ENCODE measurements around the gene RBM45.
"Not testable (repeated sequence)": the region's sequence is repeated elsewhere in the genome, so short reads cannot be mapped to it uniquely, and the experiment has no call there.

RBM45 gene

DNA sequence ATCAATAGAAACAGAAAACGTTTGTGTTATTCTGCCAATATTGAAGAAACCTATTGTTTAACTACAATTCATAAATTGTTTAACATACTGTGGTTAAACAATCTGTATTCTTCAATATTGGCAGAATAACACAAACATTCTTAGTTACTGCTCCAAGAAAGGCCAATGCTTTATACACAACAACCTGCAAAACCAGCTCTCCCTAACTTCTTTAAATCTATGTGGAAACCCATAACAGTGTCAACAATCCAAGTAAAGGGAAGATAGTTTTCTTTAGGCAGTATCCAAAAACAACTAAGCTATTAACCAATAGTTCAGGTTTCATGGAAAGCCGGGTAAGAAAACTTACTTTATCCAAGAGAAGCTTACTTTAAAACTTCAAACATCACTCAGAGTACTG is 6.2 kb upstream of the RBM45 start:
- no peak for DNase-seq

DNA sequence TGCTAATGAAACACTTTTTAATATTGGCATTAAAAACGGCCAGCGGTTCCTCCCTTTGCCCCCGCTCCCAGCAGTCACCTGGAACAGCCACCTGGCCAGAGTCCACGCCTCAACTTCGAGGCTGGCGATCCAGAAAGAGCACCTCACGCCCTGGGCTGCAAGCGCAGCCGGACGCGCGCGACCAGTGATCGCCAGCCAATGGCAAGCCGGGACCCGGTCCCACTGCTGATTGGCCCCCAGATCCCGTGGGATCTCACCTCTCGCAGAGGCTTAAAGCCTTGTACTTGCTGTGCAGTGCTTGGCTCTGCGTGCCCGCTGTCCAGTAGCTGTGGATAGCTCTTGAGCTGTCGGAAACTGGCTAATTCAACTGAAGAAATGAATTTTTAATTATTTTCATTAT is 4.1 kb upstream of the RBM45 start:
- DNase-seq = no peak

DNA sequence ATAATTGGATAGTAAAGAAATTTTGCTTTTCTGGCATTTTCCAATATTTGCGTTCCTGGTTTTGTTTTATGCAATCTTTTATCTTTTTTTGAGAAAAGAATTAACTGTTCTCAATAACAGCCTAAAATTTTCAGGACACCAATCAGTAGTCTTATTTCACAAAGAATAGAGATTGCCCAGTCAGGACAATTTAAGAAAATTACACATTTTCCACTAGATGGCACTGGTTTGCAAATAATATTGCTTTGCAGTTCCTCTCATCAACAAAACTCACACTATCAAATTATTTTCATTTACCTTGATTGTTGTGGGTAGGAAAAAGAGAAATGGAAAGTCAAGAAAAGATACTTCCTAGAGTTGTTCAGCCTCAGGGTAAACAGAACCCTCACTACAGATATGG is 2.4 kb upstream of the RBM45 start:
- peak; percentile 10 to 76 (median 47) for DNase-seq

DNA sequence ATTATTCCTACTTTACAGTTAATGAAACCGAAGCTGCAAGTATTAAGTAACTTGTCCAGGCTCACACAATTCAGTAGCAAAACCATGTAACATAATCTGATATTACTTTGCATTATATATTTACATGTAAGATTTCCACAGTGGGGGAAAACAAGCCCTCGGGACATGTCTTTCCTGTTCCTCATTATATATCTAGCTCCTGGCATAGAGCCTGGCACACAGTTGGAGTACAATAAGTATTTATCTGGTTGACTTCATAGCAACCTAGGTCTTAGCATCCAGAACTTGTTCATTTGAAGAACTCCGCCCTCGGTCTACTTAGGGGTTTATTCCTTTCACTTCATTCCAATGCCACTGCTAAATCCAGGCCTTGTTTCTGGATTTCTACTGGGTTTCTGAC is 1.6 kb upstream of the RBM45 start:
- no peak for DNase-seq

DNA sequence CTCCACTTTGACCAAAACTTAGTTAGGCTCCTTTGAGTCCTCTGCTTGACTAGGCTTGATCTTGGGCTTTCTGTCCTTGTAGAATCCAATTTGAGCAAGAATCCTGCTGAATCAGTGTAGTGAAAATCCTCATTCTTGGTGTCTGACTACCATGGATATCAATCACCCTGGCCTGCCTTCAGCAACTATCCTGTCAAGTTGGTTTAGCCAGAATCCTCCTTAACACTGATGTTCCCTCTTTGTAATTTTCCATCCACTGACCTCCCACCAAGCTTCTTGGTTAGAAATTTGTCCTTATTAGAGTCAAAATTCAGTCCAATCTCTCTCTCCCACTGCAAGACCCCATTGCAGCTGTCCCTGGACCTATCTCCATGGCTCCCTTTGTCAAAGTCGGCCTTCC is 494 bp upstream of the RBM45 start:
- DNase-seq = no peak

DNA sequence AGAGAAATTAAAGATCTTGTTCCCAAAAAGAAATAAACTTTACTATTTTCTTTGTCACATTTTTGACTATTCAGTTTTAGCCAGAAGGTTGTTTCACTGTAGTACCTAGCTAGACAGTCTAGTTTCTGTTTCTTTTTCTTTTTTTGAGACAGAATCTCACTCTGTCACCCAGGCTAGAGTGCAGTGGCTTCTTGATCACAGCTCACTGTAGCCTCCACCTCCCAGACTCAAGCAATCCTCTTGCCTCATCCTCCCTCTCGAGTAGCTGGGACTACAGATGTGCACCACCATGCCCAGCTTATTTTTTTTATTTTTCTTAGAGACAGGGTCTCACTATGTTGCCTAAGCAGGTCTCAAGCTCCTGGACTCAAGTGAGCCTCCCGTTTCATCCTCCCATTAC is 2.2 kb downstream of the RBM45 start:
- no peak for DNase-seq

DNA sequence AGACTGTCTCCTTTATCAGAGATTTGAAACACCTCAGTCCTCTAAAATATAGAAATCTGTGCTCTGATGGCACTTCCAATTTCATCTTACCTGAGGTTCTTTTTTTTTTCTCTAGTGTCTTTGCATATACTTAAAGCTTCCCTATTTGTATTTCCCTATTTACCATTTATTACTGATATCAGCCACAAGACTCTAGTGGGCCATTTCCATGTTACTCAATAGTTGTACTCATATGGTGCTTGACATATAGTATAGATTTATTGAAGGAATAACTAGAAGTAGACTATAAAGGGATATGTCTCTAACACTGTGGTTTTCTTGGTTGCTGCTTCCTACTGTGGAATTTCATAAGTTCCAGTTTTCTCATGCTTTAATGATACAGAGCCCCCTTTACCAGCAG is 3.0 kb downstream of the RBM45 start:
- DNase-seq = peak in 2 of 4 experiments; percentile 12 to 23

DNA sequence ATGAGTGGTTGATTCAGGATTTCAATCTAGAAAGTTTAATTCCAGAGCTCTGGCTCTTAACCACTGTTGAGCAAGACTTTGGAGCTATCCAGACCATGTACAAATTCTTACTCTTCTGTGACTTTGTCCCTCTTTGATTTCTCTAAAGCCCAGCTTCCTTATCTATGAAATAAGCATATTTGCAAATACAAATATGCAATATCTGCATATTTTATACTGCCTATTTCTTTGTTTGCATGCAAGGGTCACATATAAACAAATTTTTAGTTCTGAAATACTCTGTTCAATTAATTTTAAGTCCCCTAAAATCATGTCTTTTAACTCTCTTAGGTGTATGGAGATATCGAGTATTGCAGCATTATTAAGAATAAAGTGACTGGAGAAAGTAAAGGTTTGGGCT is 5.5 kb downstream of the RBM45 start:
- DNase-seq = no peak

DNA sequence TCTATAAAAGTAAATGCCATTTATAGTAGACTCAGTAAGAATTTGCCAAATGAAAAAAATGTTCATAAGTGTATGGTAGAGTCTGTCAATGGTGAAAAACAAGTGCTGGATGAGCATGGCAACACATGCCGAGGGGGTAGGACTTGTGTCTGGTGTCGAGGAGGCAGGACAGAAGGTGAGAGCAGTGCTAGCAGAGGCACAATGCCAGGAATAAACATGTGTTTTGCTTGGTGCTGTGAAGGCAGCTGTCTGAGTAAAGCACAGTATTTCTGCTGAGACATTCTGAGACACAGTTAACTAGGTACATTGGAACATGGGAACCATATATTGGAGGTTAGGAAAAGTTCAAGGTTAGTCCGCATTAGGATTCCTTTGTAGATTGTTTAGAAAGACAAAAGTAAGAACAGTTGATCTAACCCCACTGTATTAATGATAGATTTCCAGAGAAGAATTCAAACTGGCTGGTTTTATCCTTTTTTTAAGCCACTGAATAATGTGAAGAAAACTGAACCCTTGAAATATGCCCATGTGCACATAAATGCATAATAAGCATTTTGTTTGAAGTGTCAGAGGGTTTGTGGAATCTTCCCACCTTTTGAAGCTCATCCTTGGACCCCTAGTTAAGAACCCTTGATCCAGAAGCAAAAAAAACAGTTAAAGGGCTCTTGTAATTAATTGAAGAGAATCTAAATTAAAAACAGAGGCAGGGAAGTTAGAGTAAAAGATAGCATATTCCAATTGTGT is 7.1 kb downstream of the RBM45 start:
- no peak for DNase-seq

DNA sequence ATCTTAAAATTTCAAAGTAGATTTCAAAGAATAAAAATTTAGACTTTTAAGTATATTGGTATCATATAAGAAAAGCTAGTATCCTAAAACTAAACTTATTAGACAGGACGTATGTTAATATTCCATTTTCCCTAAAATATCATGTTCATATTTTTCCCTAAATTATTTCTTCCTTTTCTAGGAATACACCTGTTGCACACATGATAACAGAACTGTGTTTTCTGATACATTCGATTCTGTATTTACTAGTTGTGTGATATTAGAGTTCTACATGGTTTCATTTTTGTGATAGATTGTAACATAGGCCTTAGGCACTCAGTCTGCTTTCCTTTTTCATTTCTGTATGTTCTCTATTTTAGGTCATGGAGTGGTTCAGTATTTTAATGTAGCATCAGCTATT is 10.9 kb downstream of the RBM45 start:
- no peak for DNase-seq

DNA sequence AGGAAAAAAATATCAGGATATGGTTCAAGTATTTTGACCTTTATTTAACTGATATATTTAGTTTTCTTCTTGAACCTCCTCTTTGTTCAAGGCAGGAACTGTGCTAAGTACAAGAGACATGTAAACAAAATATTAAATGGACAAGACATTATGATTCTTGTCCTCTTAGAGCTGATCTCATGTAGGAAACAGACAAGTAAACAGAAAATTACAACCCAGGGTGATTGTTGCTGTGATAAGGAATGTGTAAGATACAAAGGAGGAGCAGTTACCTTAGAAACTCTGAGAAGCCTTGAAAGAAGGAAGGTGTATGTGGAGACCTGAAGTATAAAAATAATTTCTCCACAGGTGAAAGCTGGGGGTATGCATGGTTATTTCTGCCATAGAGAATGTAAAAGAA is 12.9 kb downstream of the RBM45 start:
- no peak for DNase-seq

DNA sequence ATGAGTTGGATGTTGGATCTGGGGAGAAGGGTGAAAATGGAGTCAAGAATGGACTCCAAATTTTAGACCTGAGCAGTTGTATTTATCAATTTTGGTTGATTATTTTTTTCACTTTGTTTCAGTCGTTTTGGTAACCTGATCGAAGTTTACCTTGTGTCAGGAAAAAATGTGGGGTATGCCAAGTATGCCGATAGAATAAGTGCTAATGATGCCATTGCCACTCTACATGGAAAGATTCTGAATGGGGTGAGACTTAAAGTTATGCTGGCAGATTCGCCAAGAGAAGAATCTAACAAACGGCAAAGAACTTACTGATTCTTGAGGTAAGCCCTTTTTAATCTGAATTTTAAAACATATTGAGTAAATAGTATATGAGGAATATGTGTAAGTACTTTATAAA is 13.6 kb downstream of the RBM45 start:
- DNase-seq = no peak

DNA sequence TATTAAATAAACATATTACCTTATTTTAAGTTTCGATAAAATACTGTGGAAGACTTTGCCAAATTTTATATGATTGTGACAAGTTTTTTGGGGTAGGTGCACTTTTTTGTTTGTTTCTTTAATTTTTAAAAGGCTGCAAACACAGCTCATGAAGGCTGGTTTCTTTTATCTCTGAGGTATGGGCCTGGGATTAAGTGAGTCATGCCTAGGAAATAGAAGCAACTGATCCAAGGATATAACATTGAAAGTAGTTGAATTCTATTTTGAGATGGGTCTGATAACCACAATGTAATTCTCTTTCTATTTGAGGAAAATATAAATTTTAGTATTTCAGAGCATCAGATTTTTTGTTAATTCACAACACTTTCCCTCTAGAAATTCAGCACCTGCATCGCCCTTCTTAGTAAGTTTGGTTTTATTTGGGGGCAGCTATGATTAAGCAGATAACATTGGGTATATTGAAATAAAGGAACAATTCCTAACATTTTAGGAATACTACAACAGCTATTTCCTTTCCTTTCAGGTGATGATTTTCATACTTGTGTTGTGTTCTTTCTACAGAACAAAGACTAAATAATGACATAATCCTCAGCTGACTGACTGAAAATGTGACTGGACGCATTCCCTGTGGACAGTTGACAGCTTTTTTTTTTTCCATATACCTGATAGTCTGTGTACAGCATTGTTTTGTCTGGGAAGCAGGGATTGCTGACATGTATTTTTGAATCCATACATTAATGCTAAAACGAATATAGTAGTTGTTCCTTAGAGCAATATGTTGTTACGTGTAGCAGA is 16.8 kb downstream of the RBM45 start:
- no peak for DNase-seq

DNA sequence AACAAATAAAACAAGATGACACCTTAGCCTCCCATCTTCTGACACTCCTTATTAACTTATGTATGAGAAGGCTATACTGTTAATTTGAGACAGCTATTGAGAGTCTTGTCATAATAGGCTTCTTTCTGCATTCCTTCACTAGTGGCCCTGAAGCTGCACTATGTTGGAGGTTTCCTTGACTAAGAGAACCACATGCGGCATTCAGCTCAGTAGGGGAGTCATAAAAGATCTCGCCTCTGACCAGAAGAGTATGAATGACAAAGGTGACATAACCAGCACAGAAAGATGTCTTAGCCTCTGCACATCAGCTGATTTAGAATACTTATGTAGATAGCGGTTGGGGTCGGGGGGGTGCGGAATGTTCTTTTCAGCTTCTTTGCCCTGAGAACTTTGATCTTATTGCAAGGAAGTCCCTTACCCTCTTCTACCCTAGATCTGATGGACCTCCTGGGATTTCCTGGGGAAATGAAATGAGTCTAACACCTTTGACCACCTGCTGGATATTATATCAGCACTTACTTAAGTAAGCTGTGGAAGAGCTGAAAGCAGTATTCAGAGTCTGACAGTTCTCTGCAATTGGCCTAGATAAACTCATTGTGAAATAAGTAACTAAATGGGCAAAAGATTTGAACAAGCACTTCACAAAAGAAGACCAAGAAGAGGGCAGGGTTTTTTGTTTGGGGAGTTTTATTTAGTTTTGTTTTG is 24.2 kb downstream of the RBM45 start:
- no peak for DNase-seq

DNA sequence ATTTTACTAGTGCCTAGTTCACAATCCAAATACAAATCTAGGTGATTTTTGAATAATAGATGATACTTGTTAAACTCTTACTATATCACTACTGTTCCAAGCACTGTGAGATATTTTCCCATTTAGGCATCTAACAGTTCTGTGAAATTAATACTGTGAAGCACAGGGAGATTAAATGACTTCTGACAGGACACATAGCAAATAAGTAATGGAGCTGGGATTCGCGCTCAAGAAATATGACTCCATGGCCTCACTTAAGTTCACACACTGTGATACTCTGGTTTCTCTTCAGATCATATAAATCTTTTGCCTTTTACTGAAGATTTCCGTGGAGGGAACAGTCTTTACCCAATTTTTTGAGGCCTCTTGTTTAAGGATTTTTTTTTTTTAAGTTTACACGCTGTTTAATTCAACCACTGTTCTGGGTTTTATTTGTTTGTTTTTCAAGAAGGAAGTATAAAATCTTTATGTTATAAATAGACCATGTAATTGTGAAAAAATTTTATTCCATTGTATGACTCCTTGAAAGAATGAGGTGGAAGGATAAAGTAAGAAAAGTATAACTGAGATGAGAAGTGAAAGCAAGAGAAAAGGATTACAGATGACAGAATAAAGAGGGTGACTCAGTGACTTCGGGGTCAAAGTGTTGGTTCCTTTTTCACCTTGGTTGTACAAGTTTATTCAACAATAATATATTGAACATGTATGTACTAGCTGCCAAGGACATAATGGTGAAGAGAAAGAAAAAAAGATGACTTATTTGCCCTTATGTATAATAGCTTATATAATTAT is 30.2 kb downstream of the RBM45 start:
- no peak for DNase-seq

DNA sequence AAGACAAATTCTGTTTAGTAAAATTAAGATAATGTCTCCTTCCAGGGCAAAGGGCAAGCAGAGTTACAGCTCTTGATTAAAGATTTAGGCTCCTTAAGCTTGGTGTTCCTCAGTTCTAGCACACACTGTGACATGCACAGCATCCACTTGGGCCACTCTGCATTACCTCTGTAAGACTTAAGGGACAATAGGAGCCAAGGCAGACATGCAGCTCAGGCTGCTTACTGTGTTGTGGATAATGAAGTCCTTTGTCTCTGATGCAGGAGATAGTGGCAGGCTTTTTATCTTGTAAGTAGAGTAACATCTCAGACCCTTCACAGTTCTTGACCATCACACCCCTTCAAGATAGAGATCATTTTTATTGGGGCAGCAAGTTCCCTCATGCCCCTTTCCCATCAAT is 31.2 kb downstream of the RBM45 start:
- DNase-seq = no peak

DNA sequence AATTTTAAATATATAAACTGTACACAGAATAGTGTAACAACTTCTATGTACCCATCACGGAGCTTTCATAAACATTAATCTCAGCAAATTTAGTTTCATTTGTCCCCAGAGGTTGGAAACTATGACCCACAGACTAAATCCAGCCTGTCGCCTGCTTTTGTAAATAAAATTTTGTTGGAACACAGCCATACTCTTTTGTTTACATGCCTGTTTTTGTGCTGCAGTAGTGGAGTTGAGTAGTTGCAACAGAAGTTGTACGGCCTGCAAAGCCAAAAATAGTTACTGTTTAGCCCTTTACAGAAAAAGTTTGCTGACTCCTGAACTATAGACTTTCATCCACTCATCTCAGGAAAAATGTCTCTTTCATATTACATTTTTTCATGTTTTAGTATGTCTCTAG is 39.8 kb downstream of the RBM45 start:
- DNase-seq = no peak

DNA sequence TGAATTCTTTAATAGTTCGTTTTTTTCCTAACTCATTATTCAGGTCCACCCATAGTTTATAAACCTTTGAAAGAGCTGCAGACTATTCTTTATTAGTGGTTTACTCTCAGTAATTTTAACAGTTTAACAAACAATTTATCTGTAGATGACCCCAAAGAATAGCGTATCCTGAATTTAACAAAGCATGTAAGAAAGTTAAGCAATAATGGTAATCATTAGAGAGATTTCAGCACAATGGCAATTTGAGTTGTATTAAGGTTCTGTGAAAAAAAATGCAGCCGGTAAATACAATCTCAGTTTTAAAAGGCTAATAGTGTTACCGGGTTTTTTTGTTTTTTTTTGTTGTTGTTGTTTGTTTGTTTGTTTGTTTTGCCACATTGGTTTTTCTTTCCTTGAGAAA is 40.3 kb downstream of the RBM45 start:
- DNase-seq = no peak

DNA sequence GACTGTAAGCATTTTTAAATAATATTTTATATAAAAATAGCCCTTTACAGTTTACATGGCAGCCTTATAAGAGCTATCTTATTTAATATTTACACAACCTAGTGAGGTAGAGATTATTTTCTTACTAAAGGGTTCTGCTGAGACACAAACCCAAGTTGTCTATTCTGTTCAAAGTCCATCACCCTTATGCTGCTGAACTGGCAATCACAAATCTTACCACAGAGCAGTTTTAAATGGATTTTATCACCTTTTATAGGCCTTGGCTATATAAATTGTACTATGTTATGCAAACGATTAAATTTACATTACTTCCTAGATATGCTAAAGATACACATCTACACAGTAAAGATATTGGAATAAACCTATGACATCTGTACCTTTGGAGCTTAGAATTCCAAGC is 40.7 kb downstream of the RBM45 start:
- no peak for DNase-seq

DNA sequence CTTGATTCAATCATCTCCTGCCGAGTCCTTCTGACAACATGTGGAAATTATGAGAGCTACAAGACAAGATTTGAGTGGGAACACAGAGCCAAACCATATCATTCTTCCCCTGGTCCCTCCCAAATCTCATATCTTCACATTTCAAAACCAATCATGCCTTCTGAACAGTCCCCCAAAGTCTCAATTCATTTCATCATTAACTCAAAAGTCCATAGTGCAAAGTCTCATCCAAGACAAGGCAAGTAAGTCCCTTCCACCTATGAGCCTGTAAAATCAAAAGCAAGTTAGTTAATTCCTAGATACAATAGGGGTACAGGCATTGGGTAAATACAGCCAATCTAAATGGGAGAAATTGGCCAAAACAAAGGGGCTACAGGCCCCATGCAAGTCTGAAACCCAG is 41.6 kb downstream of the RBM45 start:
- not testable (repeated sequence) for DNase-seq

DNA sequence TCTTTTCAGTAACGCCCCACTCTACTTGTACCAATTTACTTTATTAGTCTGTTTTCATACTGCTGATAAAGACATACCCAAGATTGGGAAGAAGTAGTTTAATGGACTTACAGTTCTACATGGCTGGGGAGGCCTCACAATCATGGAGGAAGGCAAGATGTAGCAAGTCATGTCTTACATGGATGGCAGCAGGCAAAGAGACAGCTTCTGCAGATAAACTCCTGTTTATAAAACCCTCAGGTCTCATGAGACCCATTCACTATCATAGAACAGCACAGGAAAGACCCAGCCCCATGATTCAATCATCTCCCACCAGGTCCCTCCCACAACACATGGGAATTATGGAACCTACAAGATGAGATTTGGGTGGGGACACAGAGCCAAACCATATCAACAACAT is 43.3 kb downstream of the RBM45 start:
- no peak for DNase-seq

DNA sequence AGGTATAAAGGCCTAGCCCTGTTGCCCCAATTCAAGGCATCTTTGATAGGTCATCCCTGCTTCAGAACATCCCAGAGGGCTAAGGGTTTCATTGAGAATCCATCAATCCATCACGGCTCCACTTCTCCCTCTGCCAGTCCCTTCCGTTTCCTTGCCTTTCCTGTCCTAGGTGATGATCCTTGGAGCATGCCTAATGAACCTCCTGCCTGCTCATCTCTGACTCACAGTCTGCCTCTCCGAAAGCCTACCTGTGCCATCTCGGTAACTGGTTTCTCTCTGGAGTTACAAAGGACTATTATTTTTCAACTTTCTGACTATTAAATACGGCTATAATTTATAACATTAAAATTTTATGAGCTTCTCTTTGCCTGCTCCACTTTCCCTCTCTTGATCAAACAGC is 45.3 kb downstream of the RBM45 start:
- DNase-seq = no peak

DNA sequence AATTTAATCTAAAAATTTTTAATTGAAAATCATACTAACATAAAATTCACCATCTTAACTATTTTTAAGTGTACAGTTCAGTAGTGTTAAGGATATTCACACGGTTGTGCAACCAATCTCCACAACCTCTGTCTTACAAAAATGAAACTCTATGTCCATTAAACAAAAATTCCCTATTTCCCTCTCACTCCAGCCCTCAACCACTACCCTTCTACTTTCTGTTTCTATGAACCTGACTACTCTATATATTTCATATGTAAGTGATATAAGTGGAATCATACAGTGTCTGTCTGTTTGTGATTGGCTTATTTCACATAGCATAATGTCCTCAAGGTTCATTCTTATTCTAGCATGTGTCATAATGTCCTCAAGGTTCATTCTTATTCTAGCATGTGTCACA is 47.7 kb downstream of the RBM45 start:
- DNase-seq = no peak

Data from suppressor macrophage (primary cell).